Measurements from ENCODE around the gene TMC3.
A peak's percentile ranks its signal among the peaks of the same experiment; 100 is the strongest.
"Not testable (repeated sequence)": the region's sequence is repeated elsewhere in the genome, so short reads cannot be mapped to it uniquely, and the experiment has no call there.

TMC3 gene

GRCh38 chr15:81373775-81374395 lies at the start of gene TMC3:
TMC3 (minus strand) TSS chr15:81374213; CDS start chr15:81374077, 136 bp downstream.
- no peak for DNase-seq (ENCODE audit: low spot score)

DNA sequence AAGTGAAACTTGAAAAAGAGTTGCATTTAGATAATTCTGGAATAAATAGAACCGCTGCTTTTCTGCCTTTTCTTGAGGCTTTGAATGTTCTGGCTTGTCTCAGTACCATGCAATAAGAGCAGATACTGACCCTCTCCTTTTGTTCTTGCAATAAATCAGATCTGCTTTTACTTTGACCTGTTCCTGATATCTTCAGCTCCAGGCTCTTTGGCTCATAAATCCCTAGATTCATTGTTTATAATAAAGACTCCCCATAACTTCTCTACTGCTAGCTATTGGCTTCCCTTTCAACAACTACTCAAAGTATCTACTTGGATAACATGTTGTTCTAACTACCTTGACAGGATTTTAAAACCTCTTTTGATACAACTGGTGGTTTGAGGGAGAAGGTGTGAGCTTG lies 47.4 kb upstream of the TMC3 start:
- DNase-seq (ENCODE audit: low spot score): no peak

DNA sequence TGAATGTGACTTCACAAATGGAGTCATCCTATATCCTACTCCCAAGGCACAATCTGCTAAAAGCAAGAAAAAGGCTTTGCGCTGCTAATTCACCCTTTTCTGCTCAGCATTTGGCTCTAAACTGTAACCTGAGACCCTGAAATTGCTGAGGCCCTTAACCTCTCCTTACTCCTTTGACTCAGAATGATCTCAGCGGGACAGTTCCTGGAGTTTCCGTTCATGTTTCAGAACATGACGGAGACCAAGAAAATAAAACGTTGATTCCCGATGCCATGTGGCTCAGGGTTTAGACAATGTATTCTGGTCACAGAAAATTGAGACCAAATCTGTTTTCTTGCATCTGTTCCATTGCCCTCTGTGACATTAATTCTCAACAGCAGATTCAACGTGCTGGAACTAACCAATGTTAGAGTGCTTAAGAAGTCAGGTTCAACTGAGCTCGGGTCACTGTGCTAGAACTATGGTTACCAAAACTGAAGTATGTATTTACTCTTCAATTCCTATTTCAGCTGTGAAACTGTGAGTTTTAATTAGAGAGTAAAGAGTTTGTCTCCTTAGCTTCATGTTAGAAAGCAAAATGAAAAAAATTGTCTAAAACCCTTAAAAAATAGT lies 45.4 kb upstream of the TMC3 start:
- no peak for DNase-seq (ENCODE audit: low spot score)

GRCh38 chr15:81418891-81419290 lies 44.9 kb upstream of the TMC3 start:
- DNase-seq (ENCODE audit: low spot score): no peak

DNA sequence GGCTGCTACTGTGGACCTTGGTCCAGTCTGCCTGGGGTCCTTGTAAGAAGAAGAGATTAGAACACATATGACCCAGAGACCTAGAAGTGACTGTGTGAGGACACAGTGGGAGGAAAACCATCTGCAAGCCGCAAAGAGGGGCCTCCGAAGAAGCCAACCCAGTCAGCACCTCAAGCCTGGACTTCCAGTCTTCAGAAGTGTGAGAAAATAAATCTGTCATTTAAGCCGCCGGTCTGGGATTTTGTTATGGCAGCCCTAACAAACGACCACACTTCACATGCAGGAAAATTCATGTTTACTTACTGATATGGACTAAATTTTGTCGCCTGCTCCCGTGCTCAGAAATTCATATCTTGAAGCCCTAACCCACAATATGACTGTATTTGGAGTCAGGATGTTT lies 44.4 kb upstream of the TMC3 start:
- DNase-seq (ENCODE audit: low spot score): no peak

- DNase-seq (ENCODE audit: low spot score): not testable (repeated sequence)
These were observed 40.4 kb upstream of the TMC3 start for GRCh38 chr15:81414274-81414968.

DNA sequence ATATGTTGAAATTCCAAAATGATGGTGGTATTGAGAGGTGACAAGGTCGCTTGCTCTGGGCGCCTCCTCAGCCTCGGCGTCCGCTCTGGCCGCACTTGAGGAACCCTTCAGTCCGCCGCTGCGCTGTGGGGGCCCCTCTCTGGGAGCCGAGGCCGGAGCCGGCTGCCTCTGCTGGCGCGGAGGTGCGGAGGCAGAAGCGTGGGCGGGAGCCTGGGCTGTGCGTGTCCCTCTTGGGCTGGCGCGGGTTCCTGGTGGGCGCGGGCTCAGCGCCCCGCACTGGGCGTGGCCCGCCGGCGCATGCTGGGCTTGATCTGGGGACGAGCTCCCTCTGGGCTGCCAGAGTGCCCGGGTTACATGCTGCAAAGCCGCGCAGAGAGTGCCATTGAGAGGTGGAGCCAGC lies 39.8 kb upstream of the TMC3 start:
- DNase-seq (ENCODE audit: low spot score): no peak

- no peak for DNase-seq (ENCODE audit: low spot score)
These were observed 38.1 kb upstream of the TMC3 start for GRCh38 chr15:81411969-81412633.

- DNase-seq (ENCODE audit: low spot score): no peak
These were observed 37.0 kb upstream of the TMC3 start for GRCh38 chr15:81411051-81411450.

- DNase-seq (ENCODE audit: low spot score): no peak
These were observed 36.3 kb upstream of the TMC3 start for GRCh38 chr15:81410318-81410753.

DNA sequence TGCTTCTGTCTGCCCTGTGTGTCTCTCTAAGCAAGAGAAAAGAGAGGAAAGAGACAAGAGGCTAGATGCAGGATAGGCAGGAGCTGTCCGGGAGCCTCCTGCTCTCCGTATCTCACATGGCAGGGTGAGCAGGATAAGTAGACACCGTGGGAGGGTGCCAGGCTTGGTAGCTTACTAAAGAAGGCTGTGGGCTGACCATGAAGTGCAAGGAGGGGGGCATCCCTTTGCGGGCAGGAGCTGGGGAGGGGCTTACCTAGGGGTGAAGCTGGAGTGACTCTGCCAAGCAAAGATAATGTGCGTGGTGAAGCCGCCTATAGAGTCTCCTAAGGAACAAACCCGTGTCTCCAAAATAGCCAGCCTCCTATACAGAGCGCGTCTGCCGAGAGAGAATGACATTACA lies 33.7 kb upstream of the TMC3 start:
- no peak for DNase-seq (ENCODE audit: low spot score)

DNA sequence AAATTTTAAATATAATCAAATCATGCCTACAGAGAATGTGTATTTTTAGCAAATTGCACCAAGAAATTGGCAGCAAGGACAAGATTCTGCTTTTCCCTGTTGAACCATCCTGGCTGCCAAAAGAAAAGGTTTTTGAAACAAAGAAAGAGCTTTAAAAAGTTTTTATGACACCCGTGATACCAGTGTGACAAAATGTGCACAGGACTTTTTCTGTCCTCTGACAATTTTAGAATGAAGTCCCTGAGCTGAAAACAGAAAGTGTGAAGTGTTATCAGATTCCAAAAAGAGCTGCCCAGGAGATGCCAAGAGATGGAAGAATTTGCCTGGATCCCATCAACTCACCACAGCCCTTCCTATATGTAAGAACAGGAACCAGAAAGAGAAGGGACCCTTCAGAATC lies 33.2 kb upstream of the TMC3 start:
- DNase-seq (ENCODE audit: low spot score): no peak

GRCh38 chr15:81400640-81401236 lies 26.7 kb upstream of the TMC3 start:
- DNase-seq (ENCODE audit: low spot score): peak; percentile 31

DNA sequence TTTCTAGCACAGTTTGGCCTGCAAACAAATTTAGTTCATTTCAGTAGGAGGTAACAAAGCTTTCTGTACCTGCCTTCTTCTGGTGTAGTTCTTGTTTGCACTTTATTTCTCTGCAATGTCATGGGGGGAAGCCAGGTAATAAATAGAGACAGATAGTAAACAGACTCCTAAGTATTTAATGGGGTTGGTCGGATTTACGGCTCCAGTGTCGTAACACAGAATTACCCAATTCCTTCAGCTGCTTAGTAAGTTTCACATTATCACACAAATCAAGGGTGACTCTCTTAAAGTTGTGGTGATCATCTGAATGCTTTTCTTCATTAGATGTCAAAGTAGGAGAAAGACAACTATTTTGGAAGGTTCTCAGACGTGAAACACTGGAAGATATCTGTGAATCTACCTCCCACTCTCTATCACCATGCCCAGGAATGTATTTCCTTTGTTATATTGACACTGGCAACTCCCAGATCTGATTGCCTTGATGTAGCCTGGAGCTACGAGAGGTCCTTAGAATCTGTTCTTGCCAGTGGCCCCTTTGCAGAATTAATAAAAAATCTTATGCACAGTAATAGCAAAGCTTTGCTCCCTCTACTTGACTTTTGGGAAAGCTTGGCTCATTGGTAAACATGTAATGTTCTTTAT lies 25.0 kb upstream of the TMC3 start:
- DNase-seq (ENCODE audit: low spot score): no peak

- no peak for DNase-seq (ENCODE audit: low spot score)
These were observed 24.4 kb upstream of the TMC3 start for GRCh38 chr15:81398456-81398855.

GRCh38 chr15:81394603-81395002 lies 20.6 kb upstream of the TMC3 start:
- no peak for DNase-seq (ENCODE audit: low spot score)

GRCh38 chr15:81391657-81392056 lies 17.6 kb upstream of the TMC3 start:
- DNase-seq (ENCODE audit: low spot score): no peak

DNA sequence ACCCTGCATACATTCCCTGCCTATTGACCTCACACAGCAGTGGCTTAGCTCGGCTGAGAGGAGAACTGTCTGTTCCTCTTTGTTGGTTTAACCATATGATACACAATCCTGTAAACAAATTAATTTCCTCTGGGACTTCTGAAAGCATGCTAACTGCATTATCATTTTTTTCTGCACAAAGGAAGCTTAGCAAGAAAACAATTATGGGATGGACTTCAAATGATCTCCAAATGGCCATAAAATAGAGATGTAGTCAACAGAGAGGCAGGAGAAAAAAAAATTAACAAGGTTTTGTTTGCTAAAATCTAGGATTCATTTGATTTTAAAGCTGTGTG lies 14.4 kb upstream of the TMC3 start:
- no peak for DNase-seq (ENCODE audit: low spot score)

- DNase-seq (ENCODE audit: low spot score): no peak
These were observed 13.8 kb upstream of the TMC3 start for GRCh38 chr15:81387621-81388435.

GRCh38 chr15:81386947-81387346 lies 12.9 kb upstream of the TMC3 start:
- DNase-seq (ENCODE audit: low spot score): no peak

DNA sequence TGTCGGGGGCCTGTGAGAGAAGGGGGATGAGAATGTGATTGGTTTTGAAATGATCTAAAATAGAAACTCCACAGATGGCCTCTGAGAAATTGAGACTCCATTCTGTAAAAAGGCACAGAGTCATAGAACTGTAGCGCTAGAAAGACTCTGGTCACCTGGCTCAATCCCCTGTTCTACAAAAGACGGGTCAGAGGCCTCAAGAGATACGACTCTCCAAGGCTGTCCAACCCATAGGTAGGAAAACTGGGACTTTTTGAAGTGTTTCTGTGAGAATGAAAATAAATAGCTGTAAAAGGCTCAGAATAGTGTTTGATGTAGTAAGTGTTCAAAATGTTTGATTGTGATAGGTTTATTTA lies 11.7 kb upstream of the TMC3 start:
- DNase-seq (ENCODE audit: low spot score): no peak

All from hematopoietic multipotent progenitor cell treated with erythropoietin and hydrocortisone succinate and interleukin-3 and kit ligand, for 17 days (in vitro differentiated cells).